ENCODE data around the gene PPDPF.
"Not testable (repeated sequence)": the region's sequence is repeated elsewhere in the genome, so short reads cannot be mapped to it uniquely, and the experiment has no call there.

Gene PPDPF, protein sequence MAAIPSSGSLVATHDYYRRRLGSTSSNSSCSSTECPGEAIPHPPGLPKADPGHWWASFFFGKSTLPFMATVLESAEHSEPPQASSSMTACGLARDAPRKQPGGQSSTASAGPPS

GRCh38 chr20:63520504-63520933 lies at the start of gene PPDPF:
Gene PPDPF (plus strand): TSS chr20:63520765. CDS start chr20:63521309, 544 bp downstream.
- DNase-seq (ENCODE audit: low read depth), result peak; percentile 77

GRCh38 chr20:63471002-63471716 lies 49.4 kb upstream of the PPDPF start:
- no peak for DNase-seq (ENCODE audit: low read depth)

DNA sequence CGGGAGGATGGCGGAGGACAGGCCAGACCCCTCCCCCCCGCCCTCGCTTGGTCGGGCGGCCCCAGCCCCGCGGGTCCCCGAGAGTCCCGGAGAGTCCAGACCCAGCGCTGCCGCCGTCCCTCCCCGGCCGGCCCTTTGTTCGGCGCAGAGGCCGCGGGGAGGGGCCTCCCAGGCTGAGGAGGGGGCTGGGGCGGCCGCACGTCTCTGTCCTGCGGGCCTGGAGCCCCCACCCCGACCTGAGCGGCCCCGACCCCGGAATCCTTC lies 48.9 kb upstream of the PPDPF start:
- DNase-seq (ENCODE audit: low read depth), result no peak

- DNase-seq (ENCODE audit: low read depth), result no peak
Observed at GRCh38 chr20:63471981-63472831, 48.4 kb upstream of the PPDPF start, which contains the start of gene KCNQ2. Gene KCNQ2 (minus strand): TSS chr20:63472655. CDS start chr20:63472463, 192 bp downstream.

GRCh38 chr20:63472862-63473390 lies 47.6 kb upstream of the PPDPF start:
- no peak for DNase-seq (ENCODE audit: low read depth)

GRCh38 chr20:63473555-63474449 lies 46.8 kb upstream of the PPDPF start:
- DNase-seq (ENCODE audit: low read depth), result no peak

- no peak for DNase-seq (ENCODE audit: low read depth)
Observed at GRCh38 chr20:63475209-63475608, 45.4 kb upstream of the PPDPF start.

GRCh38 chr20:63477061-63477616 lies 43.4 kb upstream of the PPDPF start:
- no peak for DNase-seq (ENCODE audit: low read depth)

DNA sequence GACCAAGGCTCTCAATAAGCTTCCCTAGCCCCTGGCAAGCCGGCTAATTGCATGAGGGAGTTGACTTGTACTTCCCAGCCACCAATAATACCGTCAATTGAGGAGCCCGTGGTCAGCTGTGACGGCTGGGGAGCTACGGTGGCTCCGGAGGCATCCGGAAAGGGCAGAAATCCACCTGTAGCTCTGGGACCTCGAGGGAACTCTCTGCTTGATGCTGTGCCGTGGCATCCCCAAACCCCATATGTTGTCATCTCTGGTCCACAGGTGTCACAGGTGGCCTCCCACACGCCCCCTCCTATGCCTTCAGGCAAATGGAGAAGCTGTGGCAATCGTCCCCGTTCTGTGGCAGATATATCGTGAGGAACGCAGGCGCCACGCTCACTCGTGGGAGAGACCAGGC lies 42.6 kb upstream of the PPDPF start:
- no peak for DNase-seq (ENCODE audit: low read depth)

DNA sequence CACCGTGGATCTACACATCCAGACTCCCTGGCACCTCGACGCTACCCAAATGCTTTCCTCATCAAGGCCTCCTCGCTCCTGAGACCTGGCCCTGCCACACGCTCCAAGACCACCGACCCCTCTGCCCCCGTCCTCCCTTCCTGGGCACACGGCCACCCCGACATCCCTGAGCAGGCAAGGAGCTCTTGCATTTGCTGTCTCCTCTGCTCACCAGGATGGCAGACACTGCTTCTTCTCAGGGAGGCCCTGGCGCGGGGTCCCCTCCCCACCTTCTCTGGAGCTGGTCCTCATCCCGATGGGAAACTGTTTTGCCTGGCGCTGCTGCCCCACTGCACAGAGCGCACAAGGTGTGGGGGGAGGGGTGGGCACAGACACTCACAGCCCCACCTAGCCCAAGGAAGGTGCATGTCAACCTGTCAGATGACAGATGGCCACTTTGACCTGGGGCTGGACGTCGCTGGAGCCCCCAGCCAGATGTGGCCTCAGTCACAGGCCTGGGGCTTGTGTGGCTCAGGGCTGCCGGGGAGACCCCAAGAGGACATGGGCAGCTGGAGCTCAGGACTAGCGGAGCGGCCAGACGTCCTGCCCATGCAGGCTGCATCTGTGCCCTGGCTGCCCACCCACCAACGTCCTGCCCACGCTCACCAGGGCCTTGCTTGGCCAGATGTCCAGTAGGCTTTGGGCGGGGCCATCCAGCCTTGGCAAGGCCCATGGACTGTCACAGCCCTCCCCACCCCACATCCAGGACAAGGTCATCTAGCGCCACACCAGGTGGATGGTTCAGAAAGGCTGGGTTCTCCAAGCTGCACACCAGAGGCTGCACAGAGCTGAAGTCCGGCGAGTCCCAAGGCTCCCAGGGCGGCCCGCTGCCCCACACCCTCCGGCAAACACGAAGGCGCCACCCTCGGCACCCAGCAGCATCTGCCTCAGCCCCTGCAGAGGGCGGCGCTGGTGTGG lies 41.9 kb upstream of the PPDPF start:
- DNase-seq (ENCODE audit: low read depth), result no peak

DNA sequence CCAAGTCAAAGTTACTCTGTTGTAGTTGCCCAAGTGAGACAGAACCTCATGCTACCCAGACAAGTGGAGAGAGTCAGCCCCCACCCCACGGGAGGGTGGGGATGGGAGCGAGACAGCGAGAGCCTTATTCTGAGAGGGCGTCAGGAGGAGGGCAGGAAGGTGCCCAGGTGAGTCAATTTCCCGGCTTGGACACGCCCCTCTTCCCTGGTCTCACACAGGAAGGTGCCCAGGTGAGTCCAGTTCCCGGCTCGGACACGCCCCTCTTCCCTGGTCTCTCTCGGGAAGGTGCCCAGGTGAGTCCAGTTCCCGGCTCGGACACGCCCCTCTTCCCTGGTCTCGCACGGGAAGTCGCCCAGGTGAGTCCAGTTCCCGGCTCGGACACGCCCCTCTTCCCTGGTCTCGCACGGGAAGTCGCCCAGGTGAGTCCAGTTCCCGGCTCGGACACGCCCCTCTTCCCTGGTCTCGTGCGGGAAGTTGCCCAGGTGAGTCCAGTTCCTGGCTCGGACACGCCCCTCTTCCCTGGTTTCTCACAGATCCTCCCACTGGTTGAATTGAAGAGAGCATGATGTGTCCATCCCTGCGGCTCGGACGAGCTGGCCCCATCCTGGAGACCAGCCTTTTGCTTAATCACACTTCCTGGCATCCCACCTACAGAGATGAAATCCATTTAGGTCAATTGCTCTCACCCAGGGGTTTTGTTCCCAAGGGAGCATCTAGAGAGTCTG lies 40.7 kb upstream of the PPDPF start:
- DNase-seq (ENCODE audit: low read depth), result not testable (repeated sequence)

GRCh38 chr20:63481503-63481902 lies 39.1 kb upstream of the PPDPF start:
- DNase-seq (ENCODE audit: low read depth), result no peak

DNA sequence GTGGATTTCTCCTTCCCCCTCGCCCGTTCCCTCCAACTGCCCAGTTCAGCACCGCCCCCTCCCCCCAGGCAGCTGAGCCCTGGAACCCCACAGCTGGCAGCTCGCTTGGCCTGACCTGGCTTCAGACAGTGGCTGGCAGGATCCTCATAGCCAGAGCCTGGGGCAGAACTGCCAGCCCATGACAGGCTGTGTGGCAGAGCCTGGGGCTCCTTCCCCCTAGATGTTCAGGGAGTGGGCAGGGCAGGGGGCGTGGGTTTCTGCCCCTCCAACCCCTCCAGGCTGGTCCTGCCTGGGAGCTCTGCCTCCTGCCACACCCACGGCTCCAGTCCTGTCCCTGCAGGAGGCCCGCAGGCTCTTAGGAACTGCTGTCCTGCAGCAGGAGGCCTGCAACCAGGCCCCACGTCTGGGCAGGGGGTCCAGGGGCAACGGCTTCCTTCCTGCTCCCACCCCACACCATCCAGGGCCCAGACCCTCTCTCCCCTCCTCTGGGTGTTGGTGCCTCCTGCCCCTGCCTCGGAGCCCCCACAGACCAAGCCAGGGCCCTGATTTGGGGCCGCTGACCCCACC lies 38.5 kb upstream of the PPDPF start:
- DNase-seq (ENCODE audit: low read depth), result no peak

DNA sequence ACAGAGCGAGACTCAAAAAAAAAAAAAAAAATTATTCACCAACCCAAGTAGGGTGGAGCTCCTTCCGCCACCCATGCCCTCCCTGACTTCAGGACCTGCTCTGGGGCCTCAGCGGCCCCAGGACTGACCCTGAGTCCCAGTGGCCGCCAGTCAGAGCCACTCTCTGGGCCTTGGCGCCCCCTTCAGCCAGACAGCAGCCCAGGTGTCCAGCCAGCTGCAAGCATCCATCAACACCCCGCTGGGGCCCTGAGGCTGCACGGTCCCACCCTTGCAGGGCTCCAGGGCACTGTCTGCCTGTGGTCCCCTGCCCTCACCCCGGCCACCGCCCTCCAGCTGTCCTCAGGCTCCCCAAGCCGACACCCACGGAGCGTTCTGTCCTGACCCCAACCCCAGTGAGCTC lies 36.7 kb upstream of the PPDPF start:
- DNase-seq (ENCODE audit: low read depth), result no peak

GRCh38 chr20:63484236-63484635 lies 36.3 kb upstream of the PPDPF start:
- DNase-seq (ENCODE audit: low read depth), result no peak

- no peak for DNase-seq (ENCODE audit: low read depth)
Observed at GRCh38 chr20:63484651-63485403, 35.7 kb upstream of the PPDPF start.

- no peak for DNase-seq (ENCODE audit: low read depth)
Observed at GRCh38 chr20:63486300-63486855, 34.2 kb upstream of the PPDPF start.

DNA sequence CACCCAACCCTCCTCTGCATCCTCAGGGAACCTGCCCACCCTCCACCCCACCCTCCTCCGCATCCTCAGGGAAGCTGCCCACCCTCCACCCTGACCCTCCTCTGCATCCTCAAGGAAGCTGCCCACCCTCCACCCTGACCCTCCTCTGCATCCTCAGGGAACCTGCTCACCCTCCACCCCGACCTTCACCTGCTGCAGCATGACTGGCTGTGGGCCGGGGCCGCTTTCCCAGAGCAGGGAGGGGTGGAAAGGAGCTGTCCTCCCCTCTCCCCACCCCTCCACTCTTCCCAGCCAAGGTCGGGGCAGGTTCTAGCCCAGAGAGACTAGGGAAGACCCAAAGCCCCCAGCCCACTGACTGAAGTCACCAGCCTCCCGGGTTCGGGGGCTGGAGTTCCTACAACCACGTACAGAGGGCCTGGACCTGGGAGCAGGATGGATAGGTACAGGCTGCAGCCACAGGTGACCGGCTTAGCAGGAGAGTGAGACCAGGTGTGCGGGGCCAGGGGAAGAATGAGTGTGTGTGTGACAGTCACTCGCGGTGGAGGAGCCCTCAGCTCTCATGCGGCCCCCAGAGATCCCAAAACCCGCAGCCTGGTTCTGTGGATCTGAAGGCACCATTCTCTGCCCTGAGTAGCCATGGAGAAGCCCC lies 33.3 kb upstream of the PPDPF start:
- DNase-seq (ENCODE audit: low read depth), result no peak

All from activated T-cell treated with anti-CD3 and anti-CD28 coated beads for 24 hours (primary cell).